IMR-90 (cell line): ENCODE results near the gene ITFG2. TPM values are rescaled to one million over a fixed set of nuclear protein-coding genes. Genes with fewer than 3 reads are reported as not detected.

ENCODE experiments used
- ATAC-seq: fragments of 200-7000 bp; cut with Tn5 transposase; 2 replicates; pipeline ENCODE4 v1.9.1; 2020; ENCODE audit warnings: low read depth, mild to moderate bottlenecking, moderate library complexity
- BruUV-seq: library from RNA; stranded (reverse); fragments of 400-500 nt; replicated peaks from 2 replicates; lab custom pipeline; 2021; lab: Mats Ljungman, UMichigan
- CTCF ChIA-PET: fragments of 300-600 bp; formaldehyde crosslinking; extraction: SDS; loops from one replicate; lab custom pipeline; 2021; ENCODE audit warnings: antibody characterized with exemption; lab: Yijun Ruan, JAX
- POLR2A ChIA-PET: fragments of 300-600 bp; sonication (Branson Sonifier 250); formaldehyde crosslinking; loops from one replicate; lab custom pipeline; 2022; ENCODE audit warnings: antibody characterized with exemption; ENCODE audit not compliant: unreplicated experiment; lab: Charles Lee
- DNase-seq: peaks from one replicate; pipeline ENCODE4 v3.0.0; 2013
- H2AFZ ChIP-seq: replicated peaks from 2 replicates; pipeline ENCODE3; 2013; ENCODE audit warnings: low read length, mild to moderate bottlenecking; ENCODE audit not compliant: poor library complexity
- H2AK5ac ChIP-seq: 2 replicates; pipeline ENCODE4 v1.6.1; 2013; ENCODE audit warnings: low read depth, low read length, inconsistent platforms
- H2AK9ac ChIP-seq: replicated peaks from 2 replicates; pipeline ENCODE3; 2013; ENCODE audit warnings: mild to moderate bottlenecking, low read depth, low read length, moderate library complexity; ENCODE audit not compliant: poor library complexity
- H2BK120ac ChIP-seq: 2 replicates; pipeline ENCODE4 v1.6.1; 2013; ENCODE audit warnings: low read depth, low read length, inconsistent platforms
- H2BK15ac ChIP-seq: 3 replicates; pipeline ENCODE4 v1.6.1; 2013; ENCODE audit warnings: low read depth, low read length, inconsistent platforms
- H2BK20ac ChIP-seq: 2 replicates; pipeline ENCODE4 v1.6.1; 2013; ENCODE audit warnings: low read depth, mild to moderate bottlenecking, inconsistent platforms, low read length, moderate library complexity
- H2BK5ac ChIP-seq: 2 replicates; pipeline ENCODE4 v1.6.1; 2013; ENCODE audit warnings: mild to moderate bottlenecking, low read depth, low read length, inconsistent platforms; ENCODE audit not compliant: poor library complexity, severe bottlenecking
- H3K14ac ChIP-seq: replicated peaks from 2 replicates; pipeline ENCODE4 v1.6.1; 2013; ENCODE audit warnings: low read depth, low read length, inconsistent platforms
- H3K18ac ChIP-seq: 2 replicates; pipeline ENCODE4 v1.6.1; 2013; ENCODE audit warnings: low read depth, low read length, control low read depth
- H3K23ac ChIP-seq: 2 replicates; pipeline ENCODE4 v1.6.1; 2013; ENCODE audit warnings: low read depth, low read length, inconsistent platforms
- H3K27ac ChIP-seq: 2 replicates; pipeline ENCODE4 v1.5.1; 2013; ENCODE audit warnings: mild to moderate bottlenecking, control low read depth, low read length; ENCODE audit not compliant: insufficient read depth
- H3K27me3 ChIP-seq: 2 replicates; pipeline ENCODE4 v1.6.1; 2013; ENCODE audit warnings: low read length; ENCODE audit not compliant: control insufficient read depth, insufficient read depth
- H3K36me3 ChIP-seq: 2 replicates; pipeline ENCODE4 v1.6.1; 2013; ENCODE audit warnings: low read length, mixed read lengths; ENCODE audit not compliant: control insufficient read depth, insufficient read depth
- H3K4ac ChIP-seq: 2 replicates; pipeline ENCODE4 v1.6.1; 2013; ENCODE audit warnings: low read depth, low read length, inconsistent platforms
- H3K4me1 ChIP-seq: 2 replicates; pipeline ENCODE4 v1.6.1; 2013; ENCODE audit warnings: low read length, mixed read lengths; ENCODE audit not compliant: control insufficient read depth, insufficient read depth
- H3K4me2 ChIP-seq: 2 replicates; pipeline ENCODE4 v1.6.1; 2013; ENCODE audit warnings: low read depth, mild to moderate bottlenecking, control low read depth, low read length, moderate library complexity
- H3K4me3 ChIP-seq: 2 replicates; pipeline ENCODE4 v1.5.1; 2013; ENCODE audit warnings: low read depth, mild to moderate bottlenecking, control low read depth, low read length, moderate library complexity; ENCODE audit not compliant: insufficient read depth
- H3K56ac ChIP-seq: 2 replicates; pipeline ENCODE4 v1.6.1; 2013; ENCODE audit warnings: low read length, inconsistent platforms; ENCODE audit not compliant: insufficient read depth; ENCODE audit errors: extremely low read depth
- H3K79me1 ChIP-seq, 2 experiments: 2 replicates each; pipeline ENCODE4 v1.6.1; 2013; ENCODE audit warnings: low read length in 2 of 2, inconsistent platforms in 1 of 2, low read depth in 1 of 2
- H3K9ac ChIP-seq: 2 replicates; pipeline ENCODE4 v1.6.1; 2013; ENCODE audit warnings: low read depth, low read length, control low read depth
- H3K9me1 ChIP-seq: 2 replicates; pipeline ENCODE4 v1.6.1; 2013; ENCODE audit warnings: low read length, inconsistent platforms; ENCODE audit not compliant: insufficient read depth
- H3K9me3 ChIP-seq: 2 replicates; pipeline ENCODE4 v1.6.1; 2013; ENCODE audit warnings: low read length; ENCODE audit not compliant: control insufficient read depth, insufficient read depth
- H4K20me1 ChIP-seq: 2 replicates; pipeline ENCODE4 v1.6.1; 2013; ENCODE audit warnings: low read length, inconsistent platforms; ENCODE audit not compliant: insufficient read depth
- H4K5ac ChIP-seq: 2 replicates; pipeline ENCODE4 v1.6.1; 2013; ENCODE audit warnings: mild to moderate bottlenecking, low read depth, low read length, control low read depth
- H4K8ac ChIP-seq, 2 experiments: 2 replicates each; pipeline ENCODE4 v1.6.1; 2013; ENCODE audit warnings: low read depth in 2 of 2, low read length in 2 of 2, control low read depth in 1 of 2, inconsistent platforms in 1 of 2
- H4K91ac ChIP-seq: 2 replicates; pipeline ENCODE4 v1.6.1; 2013; ENCODE audit warnings: low read depth, low read length, inconsistent platforms; ENCODE audit not compliant: insufficient read depth
- BHLHE40 ChIP-seq: fragments of 150-350 bp; IDR thresholded peaks from 2 replicates; pipeline ENCODE4 v1.6.1; 2016; ENCODE audit warnings: mild to moderate bottlenecking, low read depth, low read length
- CEBPB ChIP-seq: IDR thresholded peaks from 2 replicates; pipeline ENCODE4 v1.6.1; 2012; ENCODE audit warnings: low read depth, low read length, improper control_type of control experiment
- CHD1 ChIP-seq: IDR thresholded peaks from 2 replicates; pipeline ENCODE4 v1.6.1; 2012; ENCODE audit warnings: low read depth, low read length, improper control_type of control experiment
- CTCF ChIP-seq: conservative IDR thresholded peaks from 2 replicates; pipeline ENCODE4 v1.5.1; 2012; ENCODE audit warnings: mild to moderate bottlenecking, low read depth, low read length, improper control_type of control experiment
- ELK1 ChIP-seq: fragments of 150-350 bp; IDR thresholded peaks from 2 replicates; pipeline ENCODE4 v1.6.1; 2016; ENCODE audit warnings: low read depth, mild to moderate bottlenecking, low read length, moderate library complexity, borderline replicate concordance
- FOS ChIP-seq: fragments of 150-350 bp; IDR thresholded peaks from 2 replicates; pipeline ENCODE4 v1.6.1; 2016; ENCODE audit warnings: low read depth, low read length
- MAFK ChIP-seq: IDR thresholded peaks from 2 replicates; pipeline ENCODE4 v1.6.1; 2012; ENCODE audit warnings: low read depth, low read length, improper control_type of control experiment
- MAZ ChIP-seq: IDR thresholded peaks from 2 replicates; pipeline ENCODE4 v1.6.1; 2012; ENCODE audit warnings: low read depth, mild to moderate bottlenecking, low read length, improper control_type of control experiment, moderate library complexity, borderline replicate concordance
- NFE2L2 ChIP-seq: fragments of 150-350 bp; IDR thresholded peaks from 2 replicates; pipeline ENCODE4 v1.6.1; 2016; ENCODE audit warnings: low read depth, mild to moderate bottlenecking, low read length
- POLR2A ChIP-seq: IDR thresholded peaks from 2 replicates; pipeline ENCODE4 v1.6.1; 2012; ENCODE audit warnings: mild to moderate bottlenecking, low read depth, low read length
- RAD21 ChIP-seq: IDR thresholded peaks from 2 replicates; pipeline ENCODE4 v1.6.1; 2012; ENCODE audit warnings: low read length, improper control_type of control experiment
- RCOR1 ChIP-seq: IDR thresholded peaks from 2 replicates; pipeline ENCODE4 v1.6.1; 2012; ENCODE audit warnings: mild to moderate bottlenecking, low read length, improper control_type of control experiment; ENCODE audit not compliant: insufficient replicate concordance
- RFX5 ChIP-seq: IDR thresholded peaks from 2 replicates; pipeline ENCODE4 v1.8.0; 2012; ENCODE audit warnings: low read depth, mild to moderate bottlenecking, low read length, moderate library complexity
- SMC3 ChIP-seq: fragments of 150-350 bp; IDR thresholded peaks from 2 replicates; pipeline ENCODE4 v1.6.1; 2016; ENCODE audit warnings: low read depth, mild to moderate bottlenecking, antibody characterized with exemption, low read length, moderate library complexity
- USF2 ChIP-seq: fragments of 150-350 bp; IDR thresholded peaks from 2 replicates; pipeline ENCODE4 v1.6.1; 2017; ENCODE audit warnings: mild to moderate bottlenecking, antibody characterized with exemption, low read length, low read depth
- WGBS, 2 experiments: methylation state at CpG; one replicate each; pipeline versions ENCODE4 v1.1.5 to v1.1.7; 2013; ENCODE audit warnings: missing lambda C conversion rate in 2 of 2; ENCODE audit not compliant: insufficient read length in 1 of 2; ENCODE audit errors: extremely low coverage in 2 of 2; 5-methylcytosine and 5-hydroxymethylcytosine counted together
- dilution Hi-C: fragments of 300-500 bp; cut with HindIII; formaldehyde crosslinking; loops from one replicate; pipeline ENCODE4 v1.14.3; 2018; ENCODE audit warnings: low sequenced_read_pairs; ENCODE audit not compliant: unreplicated experiment
- in situ Hi-C: fragments of 300-500 bp; cut with MboI; formaldehyde crosslinking; loops from 3 replicates; pipeline ENCODE4 v1.14.3; 2019; ENCODE audit warnings: low sequenced_read_pairs, inconsistent platforms, mixed read lengths
- intact Hi-C: fragments of 100-400 bp; cut with micrococcal nuclease; formaldehyde crosslinking; loops from 2 replicates; pipeline ENCODE4 v1.10.0; 2022
- polyA plus RNA-seq, 3 experiments: library from polyadenylated mRNA; depleted of rRNA; stranded (reverse); fragments of >200 nt; gene quantifications; 2 replicates each; pipeline ENCODE4 v1.2.3, GENCODE V29; 2012; ENCODE audit warnings: low replicate concordance in 1 of 3
- total RNA-seq: library from RNA; depleted of rRNA; stranded (reverse); fragments of >200 nt; gene quantifications from 2 replicates; pipeline ENCODE4 v1.2.3, GENCODE V29; 2012

Gene ITFG2
- total and polyA plus RNA-seq, 2 of the 4 experiments (the other 2 are of a cell fraction) = 20.3 to 25.5 TPM

GRCh38 chr12:2792671-2793500, 19.6 kb upstream of the ITFG2 start:
- no peak overlapping the region for H3K4ac ChIP-seq
- intact Hi-C loops (no loop called here), in situ Hi-C loops (no loop called here), dilution Hi-C loops (no loop called here)
- H4K8ac ChIP-seq = no peak overlapping the region
- H2BK20ac ChIP-seq = no peak overlapping the region
- ATAC-seq (no peak), DNase-seq (no peak)
- CTCF ChIA-PET = interaction anchor here (1.0 kb wide), 1 partner anchor 9 kb away, joined by 3 read pairs; no protein-coding TSS in a partner anchor
- H2AK5ac ChIP-seq = no peak overlapping the region
- no peak overlapping the region for H3K14ac ChIP-seq
- H2AFZ ChIP-seq = no peak overlapping the region
- no peak overlapping the region for H3K9ac ChIP-seq
- no peak overlapping the region for H4K5ac ChIP-seq
- H4K91ac ChIP-seq = no peak overlapping the region
- H3K4me3 ChIP-seq = no peak overlapping the region
- H3K4me2 ChIP-seq = no peak overlapping the region
- H3K56ac ChIP-seq = no peak overlapping the region
- peaks cover 8% of the 10 kb centered on the region; the same call in 1 of the 2 replicates for H3K9me1 ChIP-seq
- H3K27me3 ChIP-seq = peaks cover 3% of the 10 kb centered on the region
- peaks cover 7% of the 10 kb centered on the region for H3K36me3 ChIP-seq
- 79% methylated on average over 18 of the region's 25 CpGs; no CpG with 5 or more reads in 1 of the 2 experiments for whole genome bisulfite sequencing, 2 experiments
- no peak overlapping the region for H3K27ac ChIP-seq
- H2BK15ac ChIP-seq = no peak overlapping the region
- no peak overlapping the region for H3K23ac ChIP-seq
- H4K20me1 ChIP-seq = peaks cover 18% of the 10 kb centered on the region; the same call in 1 of the 2 replicates
- H3K18ac ChIP-seq = no peak overlapping the region
- H2AK9ac ChIP-seq = no peak overlapping the region
- peaks cover 4% of the 10 kb centered on the region; the same call in 1 of the 2 replicates for H3K4me1 ChIP-seq
- BruUV-seq = no TSS peak
- H3K9me3 ChIP-seq = no peaks in the 10 kb centered on the region
- POLR2A ChIA-PET = no interaction called here
- peaks cover 20 to 22% of the 10 kb centered on the region in 2 experiments for H3K79me1 ChIP-seq
- no peak overlapping the region for H2BK5ac ChIP-seq
- no peak overlapping the region for H2BK120ac ChIP-seq
- TF ChIP-seq ELK1 (no peak), BHLHE40 (no peak), CTCF (no peak), CEBPB (no peak), RAD21 (no peak), MAZ (no peak), SMC3 (no peak), USF2 (no peak), FOS (no peak), RCOR1 (no peak), NFE2L2 (no peak), RFX5 (no peak), MAFK (no peak), POLR2A (no peak), CHD1 (no peak)
